SK-N-MC (cell line): ENCODE data around the gene MSANTD2.

Source experiments
- DNase-seq: peaks from one replicate; pipeline ENCODE4 v3.0.0-alpha.2; 2011; ENCODE audit warnings: low read depth, low spot score
- H3K27ac ChIP-seq: fragments of 200-600 bp; sonication (generic); 2 replicates; pipeline ENCODE4 v1.5.1; 2016; ENCODE audit warnings: mixed run types
- H3K36me3 ChIP-seq: fragments of 200-600 bp; sonication (generic); 2 replicates; pipeline ENCODE4 v1.6.1; 2017; ENCODE audit warnings: antibody characterized with exemption, low read length, mixed read lengths; ENCODE audit not compliant: insufficient read depth
- H3K4me3 ChIP-seq: fragments of 200-600 bp; sonication (generic); 2 replicates; pipeline ENCODE4 v1.5.1; 2016
- H3K9ac ChIP-seq: fragments of 200-600 bp; sonication (generic); 2 replicates; pipeline ENCODE4 v1.8.0; 2017; ENCODE audit warnings: mixed run types, mixed read lengths; ENCODE audit not compliant: insufficient read length
- H3K9me3 ChIP-seq: fragments of 200-600 bp; sonication (generic); 2 replicates; pipeline ENCODE4 v1.6.1; 2017; ENCODE audit warnings: low read depth, mild to moderate bottlenecking, antibody characterized with exemption, low read length, moderate library complexity, mixed read lengths
- EZH2 ChIP-seq: fragments of 200-600 bp; sonication (generic); IDR thresholded peaks from one replicate; pipeline ENCODE4 v1.6.1; 2017; ENCODE audit warnings: antibody characterized with exemption
- FOXP2 ChIP-seq: optimal IDR thresholded peaks from 2 replicates; pipeline ENCODE3; 2011; ENCODE audit warnings: mild to moderate bottlenecking, moderate library complexity; ENCODE audit not compliant: insufficient read depth; ENCODE audit errors: extremely low read length, control extremely low read depth
- POLR2AphosphoS5 ChIP-seq: IDR thresholded peaks from 2 replicates; pipeline ENCODE4 v1.6.1; 2012; ENCODE audit warnings: mild to moderate bottlenecking, low read depth, low read length, borderline replicate concordance

MSANTD2 gene

GRCh38 chr11:124748481-124749343, 51.5 kb downstream of the MSANTD2 start:
- no peak for TF ChIP-seq EZH2
- TF ChIP-seq POLR2AphosphoS5: no peak
- Histone ChIP-seq H3K4me3 (no peak overlapping the region), H3K9me3 (no peaks in the 10 kb centered on the region), H3K27ac (no peak overlapping the region), H3K36me3 (no peaks in the 10 kb centered on the region), H3K9ac (no peak overlapping the region)
- no peak for DNase-seq

DNA sequence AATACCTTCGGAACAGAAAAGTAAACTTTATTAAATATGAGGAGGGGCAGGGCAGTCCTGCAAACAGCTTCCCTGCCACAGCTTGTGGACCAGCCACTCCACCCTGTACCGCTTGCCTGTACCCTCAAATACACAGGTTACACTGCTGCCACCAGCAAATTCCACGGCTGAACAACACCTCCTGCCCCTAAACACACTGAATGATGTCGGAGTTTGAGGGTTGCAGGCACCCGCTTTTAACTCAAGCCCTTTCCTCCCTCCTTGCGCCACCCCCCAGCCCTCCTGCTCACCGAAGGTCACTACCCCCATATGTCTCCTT, 52.1 kb downstream of the MSANTD2 start:
- Histone ChIP-seq H3K36me3 (no peaks in the 10 kb centered on the region), H3K27ac (no peak overlapping the region), H3K9ac (no peak overlapping the region), H3K4me3 (no peak overlapping the region), H3K9me3 (no peaks in the 10 kb centered on the region)
- no peak for DNase-seq
- TF ChIP-seq FOXP2 (no peak), EZH2 (no peak), POLR2AphosphoS5 (no peak)

DNA sequence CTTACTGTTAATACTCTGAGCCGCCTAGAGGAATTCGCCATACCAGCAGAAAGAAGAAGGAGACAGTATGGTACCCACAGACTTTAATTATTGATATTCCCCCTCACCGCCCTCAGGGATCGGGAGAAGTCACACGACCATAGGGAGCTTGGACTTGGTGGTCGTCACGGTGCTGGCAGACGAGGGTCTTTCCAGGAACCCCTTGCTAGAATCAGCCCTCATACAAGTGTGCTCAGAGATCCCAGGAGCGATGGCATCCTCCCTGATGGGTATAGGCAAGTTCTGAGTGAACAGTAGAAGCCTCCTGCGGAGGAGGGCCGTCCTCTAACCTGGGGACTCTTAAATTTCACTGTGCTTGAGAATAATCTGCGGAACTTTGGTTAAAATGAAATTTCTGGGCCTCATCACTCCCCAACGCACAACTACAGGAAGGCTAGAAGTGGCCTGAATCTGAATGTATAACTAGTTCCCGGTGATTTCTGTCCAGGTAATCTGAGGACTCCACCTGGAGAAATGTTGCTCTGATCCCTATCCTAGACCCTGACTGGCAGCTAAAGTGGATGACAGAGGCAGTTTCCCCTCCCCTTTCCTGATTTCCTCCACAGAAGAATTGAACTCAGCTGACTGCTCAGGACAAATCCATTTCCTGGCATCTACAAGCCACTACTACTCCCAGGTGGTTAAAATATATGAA, 52.7 kb downstream of the MSANTD2 start:
- no peaks in the 10 kb centered on the region for H3K36me3 ChIP-seq
- no peak overlapping the region for H3K4me3 ChIP-seq
- TF ChIP-seq EZH2: no peak
- TF ChIP-seq POLR2AphosphoS5: no peak
- no peak for TF ChIP-seq FOXP2
- H3K9ac ChIP-seq: no peak overlapping the region
- no peak overlapping the region for H3K27ac ChIP-seq
- H3K9me3 ChIP-seq: no peaks in the 10 kb centered on the region
- DNase-seq: no peak

- Histone ChIP-seq H3K36me3 (no peaks in the 10 kb centered on the region), H3K4me3 (peak overlapping the region; percentile 75), H3K9me3 (no peaks in the 10 kb centered on the region), H3K27ac (no peak overlapping the region), H3K9ac (no peak overlapping the region)
- TF ChIP-seq POLR2AphosphoS5: no peak; the same call in 1 of the 2 replicates
- no peak for TF ChIP-seq EZH2
- no peak for TF ChIP-seq FOXP2
- DNase-seq: no peak
Observed at GRCh38 chr11:124746621-124747243, 53.5 kb downstream of the MSANTD2 start.

DNA sequence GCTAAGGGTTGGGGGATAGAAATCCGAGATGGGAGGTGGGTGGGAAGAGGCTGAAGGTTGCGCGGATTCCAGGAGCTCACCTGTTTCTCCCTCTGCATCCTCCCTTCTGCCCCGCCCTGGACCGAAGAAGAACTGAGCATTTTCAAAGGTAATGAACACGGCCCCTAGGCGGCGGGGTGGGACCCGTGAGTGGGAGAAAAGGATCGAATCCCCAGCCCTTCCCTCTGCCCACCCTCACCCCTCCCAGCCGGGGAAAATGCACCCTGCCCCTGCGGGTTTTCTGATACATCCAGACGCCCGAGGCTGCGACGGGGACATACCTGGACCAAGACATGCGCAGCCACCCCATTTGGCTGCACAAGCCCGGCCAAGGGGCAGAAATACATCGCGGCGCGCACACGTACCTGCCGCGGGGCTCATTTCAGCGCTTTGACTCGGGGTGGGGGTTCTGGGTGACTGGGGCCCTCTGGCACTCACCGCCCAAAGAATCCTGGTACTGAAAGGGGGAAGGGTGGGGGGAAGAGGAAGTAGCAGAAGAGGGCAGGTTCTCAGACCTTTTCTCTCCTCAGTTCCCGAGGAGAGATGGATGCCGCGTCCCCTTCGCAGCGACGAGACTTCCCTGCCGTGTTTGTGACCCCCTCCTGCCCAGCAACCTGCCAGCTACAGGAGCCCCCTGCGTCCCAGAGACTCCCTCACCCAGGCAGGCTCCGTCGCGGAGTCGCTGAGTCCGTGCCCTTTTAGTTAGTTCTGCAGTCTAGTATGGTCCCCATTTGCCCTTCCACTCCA, 54.2 kb downstream of the MSANTD2 start:
- Histone ChIP-seq H3K9me3 (no peaks in the 10 kb centered on the region), H3K4me3 (peak overlapping the region; percentile 75), H3K36me3 (no peaks in the 10 kb centered on the region), H3K27ac (no peak overlapping the region), H3K9ac (no peak overlapping the region)
- no peak for DNase-seq
- TF ChIP-seq POLR2AphosphoS5 (no peak), FOXP2 (no peak), EZH2 (no peak)

DNA sequence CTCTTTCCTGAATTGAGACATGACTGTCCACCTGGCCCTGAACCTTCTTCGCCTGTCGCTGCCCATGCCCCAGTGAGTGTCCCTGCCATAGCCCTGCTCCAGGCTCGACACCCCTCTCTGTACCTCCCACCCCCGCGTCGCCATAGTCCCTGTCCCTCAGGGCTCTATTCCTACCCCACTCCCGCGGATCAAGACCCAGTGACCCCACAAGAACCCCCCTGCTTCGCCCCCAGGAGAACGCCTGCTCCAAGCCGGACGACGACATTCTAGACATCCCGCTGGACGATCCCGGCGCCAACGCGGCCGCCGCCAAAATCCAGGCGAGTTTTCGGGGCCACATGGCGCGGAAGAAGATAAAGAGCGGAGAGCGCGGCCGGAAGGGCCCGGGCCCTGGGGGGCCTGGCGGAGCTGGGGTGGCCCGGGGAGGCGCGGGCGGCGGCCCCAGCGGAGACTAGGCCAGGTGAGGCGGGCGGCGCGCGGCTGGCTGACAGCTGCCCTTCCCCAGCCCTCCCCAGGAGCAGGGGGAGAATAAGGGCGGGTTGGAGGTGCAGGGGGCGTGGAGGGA, 54.9 kb downstream of the MSANTD2 start:
- no peak for TF ChIP-seq POLR2AphosphoS5
- no peak for TF ChIP-seq EZH2
- no peak for TF ChIP-seq FOXP2
- no peaks in the 10 kb centered on the region for H3K9me3 ChIP-seq
- no peak overlapping the region for H3K9ac ChIP-seq
- no peak overlapping the region for H3K27ac ChIP-seq
- no peak for DNase-seq
- H3K4me3 ChIP-seq: no peak overlapping the region
- no peaks in the 10 kb centered on the region for H3K36me3 ChIP-seq

DNA sequence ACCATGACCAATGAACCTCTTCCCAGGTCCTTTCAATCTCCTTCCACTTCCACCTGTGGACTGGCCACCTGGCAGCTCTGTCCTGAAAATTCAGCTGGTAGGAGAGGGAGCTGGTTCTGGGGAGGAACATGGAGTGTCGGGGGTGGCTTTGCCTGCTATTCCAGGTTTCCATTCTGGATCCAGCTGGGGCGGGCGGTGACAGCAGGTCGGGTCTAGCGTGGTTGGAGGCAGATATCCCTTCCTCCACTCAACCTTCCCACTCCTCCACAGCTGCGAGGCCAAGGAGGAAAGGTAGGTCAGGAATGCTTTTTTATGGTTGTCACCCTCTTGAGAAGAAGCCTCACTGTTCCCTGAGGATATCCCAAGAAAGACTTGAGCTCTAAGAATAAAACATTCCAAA, 57.2 kb downstream of the MSANTD2 start:
- H3K9ac ChIP-seq: no peak overlapping the region
- H3K4me3 ChIP-seq: no peak overlapping the region
- H3K9me3 ChIP-seq: no peaks in the 10 kb centered on the region
- H3K36me3 ChIP-seq: no peaks in the 10 kb centered on the region
- TF ChIP-seq POLR2AphosphoS5 (no peak), EZH2 (no peak), FOXP2 (no peak)
- DNase-seq: no peak
- H3K27ac ChIP-seq: no peak overlapping the region
